Stimulated activated CD4-positive, alpha-beta T cell treated with anti-CD3 and anti-CD28 coated beads, Interleukin-2, amount 100 ng/mL, for 4 hours (primary cell): ENCODE results near the gene QRICH2.
"Not testable (repeated sequence)": the region's sequence is repeated elsewhere in the genome, so short reads cannot be mapped to it uniquely, and the experiment has no call there.

Experiments used
- DNase-seq: peaks from one replicate; pipeline ENCODE4 v3.0.0-alpha.2; 2020; ENCODE audit warnings: low read depth

QRICH2 gene

DNA sequence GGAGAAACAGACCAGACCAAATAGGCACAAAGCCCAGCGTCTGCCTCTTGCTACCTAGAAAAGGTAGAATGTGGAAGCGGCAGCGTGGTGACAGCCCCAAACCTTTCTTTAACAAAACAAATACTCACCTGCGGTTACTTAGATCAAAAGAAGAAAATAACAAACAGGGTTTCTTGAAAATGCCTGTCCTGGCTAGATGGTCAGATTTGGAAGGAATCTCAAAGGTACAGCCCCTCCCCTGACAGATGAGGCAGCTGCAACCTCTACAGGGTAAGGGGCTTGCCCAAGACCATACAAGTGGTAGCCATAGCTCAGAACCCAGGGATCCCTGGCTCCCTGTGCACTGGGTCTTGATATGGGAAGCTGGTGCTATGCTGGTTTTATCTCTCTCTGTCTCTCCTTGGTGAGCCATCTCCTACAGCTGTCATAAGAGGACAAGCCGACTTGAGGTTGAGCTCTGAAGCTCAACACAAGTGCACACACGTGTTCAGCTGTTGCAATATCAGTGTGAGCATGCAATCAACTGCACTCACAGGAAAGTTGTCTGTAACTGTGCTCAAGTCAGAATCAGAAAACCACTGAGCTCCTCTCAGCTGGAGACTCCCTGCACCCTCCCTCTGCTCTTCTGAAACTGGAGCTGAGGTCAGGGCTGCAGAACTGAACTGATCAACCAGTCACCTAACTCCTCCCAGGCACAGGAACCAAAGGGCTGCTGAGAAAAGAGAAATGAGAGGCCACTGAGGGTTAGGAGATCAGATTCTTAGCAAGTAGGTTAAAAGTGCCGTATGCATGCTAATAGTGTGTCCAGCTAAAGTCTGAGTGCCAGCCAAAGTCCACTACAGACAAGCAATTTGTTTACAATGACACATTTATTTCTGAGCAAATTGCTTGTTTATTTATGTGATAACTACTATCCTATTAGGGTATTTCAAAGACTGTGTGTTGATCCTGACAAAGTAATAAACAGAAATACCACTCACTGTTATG is 61.7 kb downstream of the QRICH2 start:
- DNase-seq, result no peak

DNA sequence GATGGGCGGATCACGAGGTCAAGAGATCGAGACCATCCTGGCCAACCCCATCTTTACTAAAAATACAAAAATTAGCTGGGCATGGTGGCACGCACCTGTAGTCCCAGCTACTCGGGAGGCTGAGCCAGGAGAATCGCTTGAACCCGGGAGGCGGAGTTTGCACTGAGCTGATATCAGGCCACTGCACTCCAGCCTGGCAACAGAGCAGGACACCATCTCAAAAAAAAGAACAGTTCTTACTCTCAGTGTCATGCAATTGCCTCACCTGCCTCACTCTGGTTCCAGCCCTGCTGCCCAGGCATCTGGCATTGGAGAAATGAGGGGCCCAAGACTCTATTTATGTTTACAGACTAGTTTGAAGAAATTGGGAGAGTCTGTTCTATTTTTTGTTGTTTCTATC is 63.4 kb downstream of the QRICH2 start:
- not testable (repeated sequence) for DNase-seq

DNA sequence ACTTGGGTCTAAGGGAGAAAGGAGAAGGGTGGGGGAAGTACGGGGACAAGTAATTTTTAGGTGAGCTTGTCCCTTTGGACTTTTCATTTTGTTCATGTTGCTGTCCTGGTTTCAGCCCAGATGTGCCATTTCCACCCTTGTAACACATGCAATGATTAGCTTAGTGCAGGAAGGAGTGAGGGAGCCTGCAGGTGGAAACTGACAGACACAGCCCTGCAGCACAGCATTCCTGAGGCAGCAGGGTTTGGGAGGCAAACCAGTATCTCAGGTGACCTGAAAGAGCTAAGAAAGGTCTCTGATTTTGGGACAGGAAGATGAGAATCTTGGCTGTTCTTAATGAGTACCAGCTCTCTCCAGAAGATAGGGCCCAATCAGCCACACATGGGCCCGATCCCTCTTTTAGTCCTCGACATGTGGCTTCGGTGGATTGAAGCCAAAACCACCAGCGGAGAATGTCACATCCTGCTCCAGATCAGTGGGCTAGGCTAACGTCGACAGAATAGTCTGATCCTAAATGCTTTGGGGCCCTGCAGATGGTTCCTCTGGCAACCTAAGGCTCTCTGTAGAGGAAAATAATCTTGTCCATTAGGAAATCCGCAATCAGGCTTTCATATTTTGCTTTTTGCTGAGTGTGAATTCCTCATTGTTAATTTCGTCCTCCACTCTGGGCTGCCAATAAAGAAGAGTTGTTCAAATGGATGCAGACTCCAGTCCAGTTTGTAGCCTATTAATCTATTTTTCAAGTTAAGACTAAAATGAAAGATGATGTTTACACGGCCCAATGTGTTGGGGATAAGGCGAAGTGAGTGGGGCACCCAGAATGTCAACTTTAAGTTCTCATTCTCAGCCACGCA is 64.0 kb downstream of the QRICH2 start:
- no peak for DNase-seq

DNA sequence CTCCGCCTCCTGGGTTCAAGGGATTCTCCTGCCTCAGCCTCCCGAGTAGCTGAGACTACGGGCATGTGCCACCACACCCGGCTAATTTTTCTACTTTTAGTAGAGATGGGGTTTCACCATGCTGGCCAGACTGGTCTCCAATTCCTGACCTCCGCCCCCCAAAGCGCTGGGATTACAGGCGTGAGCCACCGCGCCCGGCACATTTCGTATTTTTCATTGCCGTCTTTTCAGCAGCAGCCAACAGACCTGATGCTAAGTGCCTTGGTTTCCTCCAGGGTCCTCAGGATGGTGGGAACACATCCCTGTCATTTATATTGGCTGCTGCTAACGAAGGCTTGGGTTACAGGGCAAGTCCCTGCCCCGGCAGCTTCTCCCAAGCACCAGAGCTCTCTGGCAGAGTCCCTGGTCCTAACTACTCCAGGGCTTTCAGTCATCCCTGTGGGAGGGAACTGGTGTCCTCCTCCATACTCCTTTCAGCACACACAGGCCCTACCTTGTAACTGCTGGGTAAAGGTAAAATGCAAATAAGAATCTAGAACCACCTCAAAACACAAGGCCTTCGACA is 66.3 kb downstream of the QRICH2 start:
- DNase-seq, result no peak

DNA sequence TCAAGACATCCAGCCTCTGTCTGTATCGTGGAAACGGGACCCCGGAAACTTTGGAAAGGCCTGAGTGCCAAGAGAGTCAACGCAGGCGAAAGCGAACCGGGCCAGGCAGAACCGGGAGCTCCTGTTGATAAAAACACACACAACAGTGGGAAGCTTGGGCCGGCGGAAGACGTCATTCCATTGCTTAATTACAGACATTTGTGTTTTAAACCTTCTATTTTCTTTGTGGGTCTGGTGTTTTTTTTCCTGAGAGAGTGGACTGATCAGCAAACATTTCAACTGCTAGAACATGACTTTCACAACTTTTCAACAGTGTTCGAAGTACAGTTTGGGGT is 66.9 kb downstream of the QRICH2 start:
- DNase-seq, result no peak

DNA sequence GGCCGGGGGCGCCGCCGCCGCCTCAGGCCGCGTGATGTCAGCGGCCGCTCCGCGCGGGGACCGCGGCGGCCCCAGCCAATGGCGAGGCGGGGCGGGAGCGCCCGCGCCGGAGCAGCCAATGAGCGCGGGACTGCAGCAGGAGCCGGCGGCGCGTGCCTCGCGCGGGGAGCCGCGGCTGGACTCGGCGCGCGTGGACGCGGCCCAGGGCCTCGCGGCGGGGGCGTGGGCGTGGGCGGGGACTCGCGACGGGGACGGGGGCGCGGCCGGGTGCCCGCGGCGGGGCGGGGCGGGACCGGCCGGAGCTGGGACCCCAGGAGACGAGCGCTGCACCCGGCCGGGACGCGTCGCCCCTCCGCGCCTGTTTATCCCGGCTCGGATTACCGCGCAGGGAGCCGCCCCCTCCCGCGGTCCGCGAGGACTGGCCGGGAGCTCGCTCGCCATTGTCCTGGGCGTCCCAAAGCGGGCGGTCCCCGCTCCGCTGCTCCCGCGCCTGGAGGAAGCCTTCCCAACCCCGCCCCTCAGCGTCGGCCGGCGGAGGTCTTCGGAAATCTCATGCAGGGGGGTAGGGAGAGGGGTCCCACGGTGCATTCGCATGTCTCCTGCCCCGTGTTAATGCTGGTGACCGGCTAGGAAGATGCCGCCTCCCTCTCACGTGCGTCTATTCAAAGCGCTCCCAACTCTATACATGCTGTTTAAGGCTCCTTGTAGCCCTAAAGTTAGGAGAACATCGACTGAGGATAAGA is 67.4 kb downstream of the QRICH2 start, which contains the start of gene RNF157:
Gene RNF157, minus strand, starts transcription at position 33 of the 743 bp plus-strand sequence. CDS start 253 bp downstream, outside the sequence.
- peak; percentile 51 for DNase-seq

DNA sequence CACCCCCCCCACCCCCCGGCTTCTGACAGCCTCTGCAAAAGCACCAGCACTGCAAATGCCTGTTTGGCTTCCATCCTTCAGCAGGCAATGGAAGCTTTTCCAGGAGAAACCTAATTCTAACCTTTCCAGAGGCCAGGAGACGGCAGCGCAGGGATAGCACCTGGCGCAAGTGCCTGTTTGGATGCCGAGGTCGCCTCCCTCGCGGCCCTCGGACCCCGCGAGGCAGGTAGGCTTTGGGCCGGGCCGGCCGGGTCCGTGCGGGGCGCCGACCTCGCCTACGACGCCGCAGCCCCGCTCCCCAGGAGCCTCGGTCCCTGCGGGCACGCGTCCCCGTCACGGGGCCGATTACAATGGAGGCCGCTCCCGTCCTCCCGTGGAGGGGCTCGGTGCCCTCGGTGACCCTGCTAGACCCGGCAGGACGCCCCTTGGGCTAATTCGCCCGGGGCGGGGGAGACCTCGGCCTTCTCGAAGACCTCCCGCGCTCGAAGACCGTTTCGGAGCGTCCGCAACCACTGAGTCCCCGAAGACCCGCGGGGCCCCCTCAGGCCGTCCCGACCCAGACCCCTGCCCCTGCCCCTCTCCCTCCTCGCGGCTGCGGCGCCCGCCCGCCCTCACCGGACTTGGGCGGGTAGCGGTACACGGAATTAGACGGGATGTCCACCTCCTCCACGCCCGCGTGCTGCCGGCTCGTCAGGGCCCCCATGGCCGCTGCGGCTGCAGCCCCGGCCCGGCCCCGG is 68.4 kb downstream of the QRICH2 start:
- DNase-seq, result no peak

DNA sequence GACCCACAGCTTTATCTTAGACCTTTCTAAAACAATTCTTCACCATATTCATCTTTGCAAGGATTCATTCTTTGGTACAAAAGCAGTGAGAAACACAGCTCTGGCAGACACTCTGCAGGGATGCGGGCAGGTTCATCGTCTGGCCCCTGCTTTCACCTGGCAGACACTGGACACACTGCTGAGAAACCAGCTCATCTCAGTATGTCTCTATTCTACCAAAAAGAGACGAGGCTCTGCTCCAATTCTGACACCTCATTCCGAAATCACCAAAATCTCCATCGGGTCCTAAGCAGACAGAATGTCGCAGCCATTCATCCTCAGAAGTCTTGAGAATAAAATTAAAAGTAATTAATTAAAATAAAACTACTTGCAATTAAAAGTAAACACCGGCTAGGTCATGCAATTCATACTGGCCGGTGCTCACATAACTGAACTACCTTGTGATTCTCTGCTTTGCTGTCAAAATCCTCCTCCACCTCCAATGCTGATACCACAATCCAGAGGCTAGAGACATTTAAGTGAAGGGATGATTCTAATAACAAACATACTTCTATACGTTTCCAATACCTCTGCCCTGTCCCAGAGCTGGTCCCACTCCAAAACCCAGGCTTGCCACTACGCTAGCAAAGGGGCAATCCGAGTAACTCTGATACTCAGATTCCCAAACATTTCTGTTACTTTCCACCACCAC is 69.1 kb downstream of the QRICH2 start:
- no peak for DNase-seq

DNA sequence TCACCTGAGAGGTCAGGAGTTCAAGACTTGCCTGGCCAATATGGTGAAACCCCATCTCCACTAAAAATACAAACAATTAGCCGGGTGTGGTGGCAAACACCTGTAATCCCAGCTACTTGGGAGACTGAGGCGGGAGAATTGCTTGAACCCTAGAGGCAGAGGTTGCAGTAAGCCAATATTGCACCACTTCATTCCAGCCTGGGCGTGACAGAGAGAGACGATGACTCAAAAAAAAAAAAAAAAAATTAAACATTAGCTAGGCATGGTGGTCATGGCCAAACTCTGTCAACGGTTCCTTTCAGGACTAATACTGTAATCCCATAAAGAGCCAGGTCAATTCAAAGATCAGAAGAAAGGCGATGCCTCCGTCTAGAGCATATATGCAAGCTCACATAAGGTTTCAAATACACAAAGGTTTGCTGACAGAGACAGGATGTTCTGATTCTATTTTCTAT is 70.2 kb downstream of the QRICH2 start:
- no peak for DNase-seq

DNA sequence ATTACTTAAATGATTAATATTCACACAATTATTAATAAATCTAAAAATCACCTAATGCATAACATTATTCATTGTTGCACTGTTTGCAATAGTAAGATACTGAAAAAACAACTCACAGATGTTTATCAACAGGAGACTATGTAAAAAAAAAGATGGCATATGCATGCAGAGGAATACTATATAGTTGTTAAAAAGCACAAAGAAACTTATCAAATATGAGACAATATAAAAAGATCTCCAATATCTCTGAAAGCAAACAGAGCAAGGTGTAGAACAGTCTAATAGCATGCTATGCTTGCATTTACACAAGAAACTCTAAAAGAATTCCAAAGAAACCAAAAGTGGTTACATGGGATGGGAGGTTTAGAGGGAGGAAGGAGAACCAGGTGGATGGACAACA is 71.5 kb downstream of the QRICH2 start:
- DNase-seq, result no peak

DNA sequence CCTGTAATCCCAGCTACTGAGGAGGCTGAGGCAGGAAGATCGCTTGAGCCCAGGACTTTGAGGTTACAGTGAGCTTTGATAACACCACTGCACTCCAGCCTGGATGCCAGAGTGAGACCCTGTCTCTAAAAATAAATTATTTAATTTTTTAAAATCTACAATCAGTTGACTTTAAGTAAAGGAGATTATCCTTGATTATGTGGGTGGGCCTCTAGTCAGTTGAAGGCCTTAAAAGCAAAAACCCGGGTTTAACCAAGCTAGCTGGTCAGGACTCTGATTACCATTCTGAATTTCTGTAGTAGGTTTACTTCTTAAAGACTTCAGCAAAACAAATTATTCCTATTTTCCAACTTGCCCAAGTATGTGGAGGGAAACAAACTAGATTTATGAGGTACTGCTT is 72.2 kb downstream of the QRICH2 start:
- no peak for DNase-seq

DNA sequence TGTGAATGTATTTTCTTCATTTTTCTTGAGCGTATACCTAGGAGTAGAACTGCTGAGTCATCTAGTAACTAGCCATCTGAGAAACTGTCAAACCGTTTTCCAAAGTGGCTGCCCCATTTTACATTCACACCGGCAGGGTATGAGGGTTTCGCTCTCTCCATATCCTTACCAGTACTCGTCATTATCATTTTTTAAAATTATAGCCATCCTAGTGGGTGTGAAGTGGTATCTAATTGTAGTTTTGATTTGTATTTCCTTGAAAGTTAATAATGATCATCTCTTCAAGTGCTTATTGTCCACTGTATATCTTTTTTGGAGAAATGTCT is 73.8 kb downstream of the QRICH2 start:
- no peak for DNase-seq

DNA sequence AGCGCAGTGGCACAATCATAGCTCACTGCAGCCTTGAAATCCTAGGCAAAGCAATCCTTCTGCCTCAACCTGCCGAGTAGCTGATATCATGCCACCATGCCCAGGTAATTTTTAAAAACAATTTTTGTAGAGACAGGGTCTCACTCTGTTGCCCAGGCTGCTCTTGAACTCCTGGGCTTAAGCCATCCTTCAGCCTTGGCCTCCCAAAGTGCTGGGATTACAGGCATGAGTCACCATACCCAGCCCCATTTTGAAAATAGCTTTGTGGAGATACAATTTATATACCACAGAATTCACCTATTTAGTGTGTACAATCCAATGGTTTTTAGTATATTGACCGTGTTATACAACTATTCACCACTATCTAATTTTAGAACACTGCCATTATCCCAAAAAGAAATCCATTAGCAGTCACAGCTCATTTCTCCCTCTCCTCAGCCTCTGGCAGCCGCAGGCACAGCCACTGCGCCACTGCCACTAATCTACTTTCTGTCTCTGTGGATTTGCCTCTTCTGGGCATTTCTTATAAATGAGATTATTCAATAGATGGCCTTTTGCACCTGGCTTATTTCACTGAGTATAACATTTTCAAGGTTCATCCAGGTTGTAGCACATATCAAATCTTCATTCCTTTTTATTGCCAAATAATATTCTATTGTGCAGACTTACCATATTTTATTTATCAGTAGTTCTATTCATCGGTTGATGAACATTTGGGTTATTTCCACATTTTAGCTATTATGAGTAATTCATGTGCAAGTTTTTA is 74.3 kb downstream of the QRICH2 start:
- DNase-seq, result no peak

DNA sequence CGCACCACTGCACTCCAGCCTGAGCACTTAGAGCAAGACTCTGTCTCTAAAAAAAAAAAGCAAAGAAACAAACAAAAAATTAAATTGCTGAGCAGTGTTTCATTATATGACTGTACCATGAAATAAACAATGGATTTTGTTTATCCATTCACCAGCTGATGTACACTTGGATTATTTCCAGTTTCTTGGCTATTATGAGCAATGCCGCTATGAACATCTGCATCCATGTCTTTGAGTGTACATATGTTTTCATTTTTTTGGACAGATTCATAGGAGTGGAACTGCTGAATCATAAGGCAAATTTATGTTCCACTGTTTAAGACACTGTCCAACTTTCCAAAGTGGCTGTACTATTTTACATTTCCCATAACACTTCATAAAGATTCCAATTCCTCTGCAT is 75.7 kb downstream of the QRICH2 start:
- DNase-seq, result no peak

DNA sequence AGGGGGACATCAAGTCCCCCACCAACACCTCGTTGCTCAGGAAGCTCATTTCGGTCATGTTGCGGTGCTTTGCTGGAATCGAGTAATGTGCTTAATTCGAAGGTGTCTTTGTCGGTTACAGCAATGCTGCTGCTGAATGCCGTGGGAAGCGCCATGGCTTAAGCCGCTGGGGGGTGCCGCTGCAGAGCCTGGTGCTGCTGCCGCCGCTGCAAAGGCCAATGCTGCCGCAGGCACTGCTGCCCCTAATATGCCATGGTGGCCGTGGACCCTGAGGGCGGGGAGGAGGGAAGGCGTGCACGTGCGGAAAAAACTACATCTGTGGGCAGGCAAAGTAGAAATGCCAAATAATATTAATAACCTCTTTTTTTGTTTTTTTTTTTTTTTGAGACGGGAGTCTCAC is 81.3 kb downstream of the QRICH2 start:
- DNase-seq, result not testable (repeated sequence)

DNA sequence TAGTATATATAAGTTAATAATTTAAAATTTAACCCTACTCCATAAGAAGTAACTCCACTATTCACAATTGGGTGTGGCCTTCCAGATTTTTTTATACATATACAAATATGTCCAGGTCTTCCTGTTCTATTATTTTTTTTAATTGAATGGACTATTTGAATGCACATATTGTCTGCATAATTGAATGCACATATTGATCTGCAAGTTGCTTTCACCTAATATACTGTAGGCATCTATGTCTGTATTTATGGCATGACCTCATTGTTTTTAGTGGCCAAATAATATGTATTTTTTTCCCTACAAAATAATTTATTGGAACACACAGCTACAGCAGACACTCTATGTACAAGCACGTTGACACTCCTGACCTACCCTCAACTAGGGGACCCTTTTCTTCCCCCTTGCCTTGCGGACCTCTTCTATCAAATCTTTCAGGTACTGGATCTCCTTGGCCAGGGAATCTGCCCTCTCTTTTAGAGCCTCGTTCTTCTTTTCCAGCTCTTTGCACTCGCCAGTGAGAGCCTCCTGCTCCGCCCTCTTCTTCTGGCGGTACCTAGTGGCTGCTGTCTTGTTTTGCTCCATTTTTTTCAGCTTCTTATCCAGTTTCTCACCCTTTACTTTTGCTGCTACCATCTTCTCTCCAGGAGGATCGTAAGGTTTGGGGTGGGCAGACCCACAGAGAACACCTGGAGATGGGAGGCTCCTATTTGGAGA is 82.5 kb downstream of the QRICH2 start:
- DNase-seq, result not testable (repeated sequence)
